ENCODE results near the gene HIVEP3. TPM values are rescaled to one million over a fixed set of nuclear protein-coding genes. Genes with fewer than 3 reads are reported as not detected.

The HIVEP3 gene
- total RNA-seq, 1 donor: 1.8 TPM

GRCh38 chr1:41493117-41493536 is 425.6 kb downstream of the HIVEP3 start:
- Histone ChIP-seq H3K36me3 (ENCODE audit: insufficient read depth, low read length) (no peaks in the 10 kb centered on the region), H3K27me3 (ENCODE audit: insufficient read depth, low read length) (no peaks in the 10 kb centered on the region), H4K20me1 (ENCODE audit: insufficient read depth, low read length) (no peaks in the 10 kb centered on the region), H3K4me1 (ENCODE audit: insufficient read depth, low read length) (peaks cover 17% of the 10 kb centered on the region), H3K4me3 (ENCODE audit: insufficient read depth, low read length) (no peak overlapping the region), H2AFZ (ENCODE audit: low read length) (no peak overlapping the region), H3K79me2 (ENCODE audit: insufficient read depth, low read length) (no peaks in the 10 kb centered on the region), H3K4me2 (ENCODE audit: insufficient read depth, low read length) (no peak overlapping the region), H3K27ac (ENCODE audit: low read depth, low read length) (peak overlapping the region; percentile 58), H3K9me3 (ENCODE audit: low read depth, low read length) (no peaks in the 10 kb centered on the region)
- peak; percentile 98 for DNase-seq (ENCODE audit: insufficient read length, low spot score, missing footprints)
- no peak for TF ChIP-seq CTCF (IDR thresholded peaks at IDR 0.05; ENCODE audit: extremely low read depth, low read depth, low read length)

GRCh38 chr1:41492341-41492848 is 426.3 kb downstream of the HIVEP3 start:
- Histone ChIP-seq H4K20me1 (ENCODE audit: insufficient read depth, low read length) (peaks cover 3% of the 10 kb centered on the region), H3K9me3 (ENCODE audit: low read depth, low read length) (no peaks in the 10 kb centered on the region), H3K36me3 (ENCODE audit: insufficient read depth, low read length) (no peaks in the 10 kb centered on the region), H3K4me1 (ENCODE audit: insufficient read depth, low read length) (peaks cover 17% of the 10 kb centered on the region), H2AFZ (ENCODE audit: low read length) (no peak overlapping the region), H3K4me3 (ENCODE audit: insufficient read depth, low read length) (no peak overlapping the region), H3K4me2 (ENCODE audit: insufficient read depth, low read length) (no peak overlapping the region), H3K79me2 (ENCODE audit: insufficient read depth, low read length) (no peaks in the 10 kb centered on the region), H3K27me3 (ENCODE audit: insufficient read depth, low read length) (no peaks in the 10 kb centered on the region), H3K27ac (ENCODE audit: low read depth, low read length) (no peak overlapping the region)
- TF ChIP-seq CTCF (IDR thresholded peaks at IDR 0.05; ENCODE audit: extremely low read depth, low read depth, low read length): peak; percentile 64
- DNase-seq (ENCODE audit: insufficient read length, low spot score, missing footprints): no peak

GRCh38 chr1:41490911-41491310 is 427.8 kb downstream of the HIVEP3 start:
- H3K4me2 ChIP-seq (ENCODE audit: insufficient read depth, low read length): no peak overlapping the region
- H3K79me2 ChIP-seq (ENCODE audit: insufficient read depth, low read length): no peaks in the 10 kb centered on the region
- no peak for TF ChIP-seq CTCF (IDR thresholded peaks at IDR 0.05; ENCODE audit: extremely low read depth, low read depth, low read length)
- H4K20me1 ChIP-seq (ENCODE audit: insufficient read depth, low read length): peaks cover 3% of the 10 kb centered on the region
- peaks cover 16% of the 10 kb centered on the region for H3K4me1 ChIP-seq (ENCODE audit: insufficient read depth, low read length)
- no peak overlapping the region for H2AFZ ChIP-seq (ENCODE audit: low read length)
- no peaks in the 10 kb centered on the region for H3K36me3 ChIP-seq (ENCODE audit: insufficient read depth, low read length)
- DNase-seq (ENCODE audit: insufficient read length, low spot score, missing footprints): no peak
- H3K4me3 ChIP-seq (ENCODE audit: insufficient read depth, low read length): no peak overlapping the region
- no peak overlapping the region for H3K27ac ChIP-seq (ENCODE audit: low read depth, low read length)
- H3K9me3 ChIP-seq (ENCODE audit: low read depth, low read length): no peaks in the 10 kb centered on the region
- no peaks in the 10 kb centered on the region for H3K27me3 ChIP-seq (ENCODE audit: insufficient read depth, low read length)

- H3K27me3 ChIP-seq (ENCODE audit: insufficient read depth, low read length): no peaks in the 10 kb centered on the region
- H3K4me2 ChIP-seq (ENCODE audit: insufficient read depth, low read length): no peak overlapping the region
- peaks cover 3% of the 10 kb centered on the region for H4K20me1 ChIP-seq (ENCODE audit: insufficient read depth, low read length)
- no peak overlapping the region for H3K27ac ChIP-seq (ENCODE audit: low read depth, low read length)
- H3K9me3 ChIP-seq (ENCODE audit: low read depth, low read length): no peaks in the 10 kb centered on the region
- DNase-seq (ENCODE audit: insufficient read length, low spot score, missing footprints): no peak
- H3K4me1 ChIP-seq (ENCODE audit: insufficient read depth, low read length): peaks cover 19% of the 10 kb centered on the region
- H2AFZ ChIP-seq (ENCODE audit: low read length): no peak overlapping the region
- TF ChIP-seq CTCF (IDR thresholded peaks at IDR 0.05; ENCODE audit: extremely low read depth, low read depth, low read length): no peak
- H3K79me2 ChIP-seq (ENCODE audit: insufficient read depth, low read length): no peaks in the 10 kb centered on the region
- H3K36me3 ChIP-seq (ENCODE audit: insufficient read depth, low read length): no peaks in the 10 kb centered on the region
- no peak overlapping the region for H3K4me3 ChIP-seq (ENCODE audit: insufficient read depth, low read length)
These were observed 429.2 kb downstream of the HIVEP3 start for GRCh38 chr1:41489561-41489960.

All from osteoblast (primary cell).